Ishikawa (cell line): ENCODE measurements around the gene RPL18.

Experiments used
- CEBPB ChIP-seq: IDR thresholded peaks from 2 replicates; pipeline ENCODE4 v1.6.1; 2012
- CREB1 ChIP-seq: IDR thresholded peaks from 2 replicates; pipeline ENCODE4 v1.6.1; 2012; ENCODE audit warnings: low read depth
- EP300 ChIP-seq: IDR thresholded peaks from 2 replicates; pipeline ENCODE4 v1.6.1; 2012; ENCODE audit warnings: borderline replicate concordance
- MAX ChIP-seq: IDR thresholded peaks from 2 replicates; pipeline ENCODE4 v1.6.1; 2012
- NFIC ChIP-seq: IDR thresholded peaks from 2 replicates; pipeline ENCODE4 v1.6.1; 2012
- RAD21 ChIP-seq: IDR thresholded peaks from 2 replicates; pipeline ENCODE4 v1.6.1; 2012; ENCODE audit warnings: low read depth
- REST ChIP-seq: IDR thresholded peaks from 2 replicates; pipeline ENCODE4 v1.6.1; 2012; ENCODE audit warnings: low read depth, mild to moderate bottlenecking
- TAF1 ChIP-seq: IDR thresholded peaks from 2 replicates; pipeline ENCODE4 v1.6.1; 2012; ENCODE audit warnings: low read depth, mild to moderate bottlenecking
- TCF12 ChIP-seq: IDR thresholded peaks from 2 replicates; pipeline ENCODE4 v1.6.1; 2012; ENCODE audit warnings: low read depth
- TEAD4 ChIP-seq: IDR thresholded peaks from 2 replicates; pipeline ENCODE4 v1.6.1; 2012
- YY1 ChIP-seq: IDR thresholded peaks from 2 replicates; pipeline ENCODE4 v1.6.1; 2012; ENCODE audit warnings: low read depth
- ZBTB7A ChIP-seq: IDR thresholded peaks from 2 replicates; pipeline ENCODE4 v1.6.1; 2012; ENCODE audit warnings: low read depth

GRCh38 chr19:48644355-48644754 is 25.4 kb upstream of the RPL18 start:
- TF ChIP-seq MAX (no peak), CREB1 (no peak), EP300 (no peak), NFIC (no peak), REST (no peak), YY1 (no peak), RAD21 (no peak), TAF1 (no peak), TCF12 (no peak), CEBPB (no peak), TEAD4 (no peak), ZBTB7A (no peak)
